Measurements from ENCODE around the gene PCDHA2.
"Not testable (repeated sequence)": the region's sequence is repeated elsewhere in the genome, so short reads cannot be mapped to it uniquely, and the experiment has no call there.

Gene PCDHA2

DNA sequence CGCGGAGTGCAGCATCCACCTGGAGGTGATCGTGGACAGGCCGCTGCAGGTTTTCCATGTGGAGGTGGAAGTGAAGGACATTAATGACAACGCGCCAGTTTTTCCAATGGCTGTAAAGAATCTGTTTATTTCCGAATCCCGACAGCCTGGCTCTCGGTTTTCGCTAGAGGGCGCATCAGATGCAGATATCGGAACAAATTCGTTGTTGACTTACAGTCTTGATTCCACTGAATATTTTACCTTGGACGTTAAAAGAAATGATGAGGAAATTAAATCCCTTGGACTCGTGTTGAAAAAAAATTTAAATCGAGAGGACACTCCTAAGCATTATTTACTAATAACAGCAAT lies 6.8 kb downstream of the PCDHA2 start:
- Mint-ChIP-seq H3K9me3 (peaks cover 8 to 9% of the 10 kb centered on the region in 2 donors), H3K4me3 (no peak overlapping the region), H3K27me3 (peaks cover 19 to 24% of the 10 kb centered on the region in 2 donors), H3K36me3 (peaks cover 0 to 2% of the 10 kb centered on the region in 2 donors), H3K27ac (no peak overlapping the region), H3K4me1 (no peaks in the 10 kb centered on the region)
- DNase-seq: no peak
- no peak for ATAC-seq (replicated peaks)

GRCh38 chr5:140802381-140802780 lies 7.7 kb downstream of the PCDHA2 start:
- not testable (repeated sequence) for H3K27ac Mint-ChIP-seq; H3K4me1 Mint-ChIP-seq; DNase-seq; H3K36me3 Mint-ChIP-seq; ATAC-seq (replicated peaks); H3K4me3 Mint-ChIP-seq
- Mint-ChIP-seq H3K27me3 (peaks cover 23 to 31% of the 10 kb centered on the region in 2 donors), H3K9me3 (peaks cover 9 to 10% of the 10 kb centered on the region in 2 donors)

DNA sequence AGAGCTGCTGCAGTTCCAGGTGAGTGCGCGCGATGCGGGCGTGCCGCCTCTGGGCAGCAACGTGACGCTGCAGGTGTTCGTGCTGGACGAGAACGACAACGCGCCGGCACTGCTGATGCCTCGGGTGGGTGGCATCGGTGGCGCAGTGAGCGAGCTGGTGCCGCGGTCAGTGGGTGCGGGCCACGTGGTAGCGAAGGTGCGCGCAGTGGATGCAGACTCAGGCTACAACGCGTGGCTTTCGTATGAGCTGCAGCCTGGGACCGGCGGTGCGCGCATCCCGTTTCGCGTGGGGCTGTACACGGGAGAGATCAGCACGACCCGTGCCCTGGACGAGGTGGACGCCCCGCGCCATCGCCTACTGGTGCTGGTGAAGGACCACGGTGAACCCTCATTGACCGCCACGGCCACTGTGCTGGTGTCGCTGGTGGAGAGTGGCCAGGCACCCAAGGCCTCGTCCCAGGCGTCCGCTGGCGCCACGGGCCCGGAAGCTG lies 8.2 kb downstream of the PCDHA2 start:
- Mint-ChIP-seq H3K27ac (peak overlapping the region; percentile 25), H3K27me3 (peaks cover 23 to 36% of the 10 kb centered on the region in 2 donors), H3K36me3 (peaks cover 0 to 2% of the 10 kb centered on the region in 2 donors), H3K4me1 (no peaks in the 10 kb centered on the region), H3K9me3 (peaks cover 9 to 10% of the 10 kb centered on the region in 2 donors), H3K4me3 (no peak overlapping the region)
- no peak for ATAC-seq (replicated peaks)
- no peak for DNase-seq

DNA sequence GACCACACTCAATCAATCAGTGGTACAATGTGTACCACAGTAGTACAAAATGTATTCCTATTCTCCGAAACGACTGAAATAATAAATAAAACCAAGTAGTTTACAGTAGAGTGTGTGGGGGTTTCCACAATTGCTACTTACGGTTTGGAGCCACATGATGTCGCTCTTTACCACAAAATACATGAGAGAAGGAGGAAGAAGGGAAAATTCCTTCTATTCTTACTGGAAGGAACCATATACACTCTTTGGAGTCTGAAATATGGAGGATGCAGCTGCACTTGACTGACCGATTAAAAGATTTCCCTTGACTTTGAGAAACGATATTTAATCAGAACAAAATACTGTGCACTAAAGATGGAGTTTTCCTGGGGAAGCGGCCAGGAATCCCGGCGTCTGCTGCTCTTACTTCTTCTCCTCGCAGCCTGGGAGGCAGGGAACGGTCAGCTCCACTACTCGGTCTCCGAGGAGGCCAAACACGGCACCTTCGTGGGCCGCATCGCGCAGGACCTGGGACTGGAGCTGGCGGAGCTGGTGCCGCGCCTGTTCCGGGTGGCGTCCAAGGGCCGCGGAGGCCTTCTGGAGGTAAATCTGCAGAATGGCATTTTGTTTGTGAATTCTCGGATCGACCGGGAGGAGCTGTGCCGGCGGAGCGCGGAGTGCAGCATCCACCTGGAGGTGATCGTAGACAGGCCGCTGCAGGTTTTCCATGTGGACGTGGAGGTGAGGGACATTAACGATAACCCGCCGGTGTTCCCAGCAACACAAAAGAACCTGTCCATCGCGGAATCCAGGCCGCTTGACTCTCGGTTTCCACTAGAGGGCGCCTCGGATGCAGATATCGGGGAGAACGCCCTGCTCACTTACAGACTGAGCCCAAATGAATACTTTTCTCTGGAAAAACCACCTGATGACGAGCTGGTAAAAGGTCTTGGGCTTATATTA lies 12.5 kb downstream of the PCDHA2 start, which contains the start of gene PCDHA4:
TSS of gene PCDHA4 (plus strand) at position 235 of the 942 bp plus-strand sequence.
- H3K4me3 Mint-ChIP-seq: peak within 1 kb of the TSS in 1 of 2 donors; percentile 10
- no peak within 1 kb of the TSS for H3K27ac Mint-ChIP-seq
- no peak for DNase-seq
- peaks cover 2 to 3% of the 10 kb centered on the region in 2 donors for H3K36me3 Mint-ChIP-seq
- ATAC-seq (replicated peaks): no peak
- H3K27me3 Mint-ChIP-seq: peaks cover 18 to 36% of the 10 kb centered on the region in 2 donors
- peaks cover 15 to 21% of the 10 kb centered on the region in 2 donors for H3K9me3 Mint-ChIP-seq
- no peaks in the 10 kb centered on the region for H3K4me1 Mint-ChIP-seq

- DNase-seq; H3K36me3 Mint-ChIP-seq; H3K4me3 Mint-ChIP-seq; ATAC-seq (replicated peaks); H3K4me1 Mint-ChIP-seq; H3K27ac Mint-ChIP-seq: not testable (repeated sequence)
- peaks cover 28 to 36% of the 10 kb centered on the region in 2 donors for H3K27me3 Mint-ChIP-seq
- peaks cover 23% of the 10 kb centered on the region in 2 donors for H3K9me3 Mint-ChIP-seq
These were observed 13.7 kb downstream of the PCDHA2 start for GRCh38 chr5:140808241-140808888.

DNA sequence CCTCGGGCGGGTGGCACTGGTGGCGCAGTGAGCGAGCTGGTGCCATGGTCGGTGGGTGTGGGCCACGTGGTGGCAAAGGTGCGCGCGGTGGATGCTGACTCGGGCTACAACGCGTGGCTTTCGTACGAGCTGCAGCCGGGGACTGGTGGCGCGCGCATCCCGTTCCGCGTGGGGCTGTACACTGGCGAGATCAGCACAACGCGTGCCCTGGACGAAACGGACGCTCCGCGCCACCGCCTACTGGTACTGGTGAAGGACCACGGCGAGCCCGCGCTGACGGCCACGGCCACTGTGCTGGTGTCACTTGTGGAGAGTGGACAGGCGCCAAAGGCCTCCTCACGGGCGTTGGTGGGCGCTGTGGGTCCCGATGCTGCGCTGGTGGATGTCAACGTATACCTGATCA lies 14.2 kb downstream of the PCDHA2 start:
- H3K9me3 Mint-ChIP-seq: peaks cover 22 to 23% of the 10 kb centered on the region in 2 donors
- H3K4me1 Mint-ChIP-seq: no peaks in the 10 kb centered on the region
- peaks cover 26 to 33% of the 10 kb centered on the region in 2 donors for H3K27me3 Mint-ChIP-seq
- peaks cover 2 to 3% of the 10 kb centered on the region in 2 donors for H3K36me3 Mint-ChIP-seq
- H3K27ac Mint-ChIP-seq: no peak overlapping the region
- DNase-seq (no peak), ATAC-seq (replicated peaks) (no peak)
- H3K4me3 Mint-ChIP-seq: no peak overlapping the region

DNA sequence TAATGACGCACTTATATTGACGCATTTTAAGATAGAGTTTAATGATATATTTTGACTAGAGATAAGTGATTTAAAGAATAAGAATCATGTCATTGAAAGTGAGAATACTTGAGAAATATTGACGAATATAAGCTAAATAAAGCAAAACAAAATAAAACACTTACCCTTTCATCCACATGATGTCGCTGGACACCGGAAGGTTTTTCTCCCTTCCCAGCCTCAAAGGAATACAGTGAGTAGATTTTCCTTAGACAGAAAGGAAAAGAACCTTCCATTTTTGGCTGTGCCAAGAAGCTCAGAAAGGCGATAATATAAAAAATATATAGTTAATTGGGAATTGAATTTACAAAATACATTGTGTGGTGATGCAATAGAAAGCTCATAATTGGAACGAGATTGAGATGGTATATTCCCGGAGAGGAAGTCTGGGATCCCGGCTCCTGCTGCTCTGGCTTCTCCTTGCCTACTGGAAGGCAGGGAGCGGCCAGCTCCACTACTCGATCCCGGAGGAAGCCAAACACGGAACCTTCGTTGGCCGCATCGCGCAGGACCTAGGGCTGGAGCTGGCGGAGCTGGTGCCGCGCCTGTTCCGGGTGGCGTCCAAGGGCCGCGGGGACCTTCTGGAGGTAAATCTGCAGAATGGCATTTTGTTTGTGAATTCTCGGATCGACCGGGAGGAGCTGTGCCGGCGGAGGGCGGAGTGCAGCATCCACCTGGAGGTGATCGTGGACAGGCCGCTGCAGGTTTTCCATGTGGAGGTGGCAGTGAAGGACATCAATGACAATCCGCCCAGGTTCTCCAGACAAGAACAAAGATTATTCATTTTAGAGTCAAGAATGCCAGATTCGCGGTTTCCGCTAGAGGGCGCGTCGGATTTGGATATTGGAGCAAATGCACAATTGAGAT lies 27.0 kb downstream of the PCDHA2 start, which contains the start of gene PCDHA5:
TSS of gene PCDHA5 (plus strand) at position 239 of the 906 bp plus-strand sequence.
- peaks cover 4 to 8% of the 10 kb centered on the region in 2 donors for H3K9me3 Mint-ChIP-seq
- ATAC-seq (replicated peaks) (no peak), DNase-seq (no peak)
- H3K36me3 Mint-ChIP-seq: peaks cover 0 to 4% of the 10 kb centered on the region in 2 donors
- no peak within 1 kb of the TSS for H3K4me3 Mint-ChIP-seq
- no peak within 1 kb of the TSS for H3K27ac Mint-ChIP-seq
- H3K4me1 Mint-ChIP-seq: no peaks in the 10 kb centered on the region
- H3K27me3 Mint-ChIP-seq: peaks cover 10 to 20% of the 10 kb centered on the region in 2 donors

DNA sequence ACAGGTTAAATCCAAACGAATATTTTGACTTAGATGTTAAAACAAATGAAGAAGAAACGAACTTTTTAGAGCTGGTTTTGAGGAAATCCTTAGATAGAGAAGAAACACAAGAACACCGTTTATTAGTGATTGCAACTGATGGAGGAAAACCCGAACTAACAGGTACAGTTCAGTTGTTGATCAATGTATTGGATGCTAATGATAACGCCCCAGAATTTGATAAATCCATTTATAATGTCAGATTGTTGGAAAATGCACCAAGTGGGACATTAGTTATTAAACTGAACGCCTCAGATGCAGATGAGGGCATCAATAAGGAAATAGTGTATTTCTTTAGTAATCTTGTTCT lies 27.6 kb downstream of the PCDHA2 start:
- no peaks in the 10 kb centered on the region for H3K4me1 Mint-ChIP-seq
- H3K27me3 Mint-ChIP-seq: peaks cover 16 to 24% of the 10 kb centered on the region in 2 donors
- DNase-seq: no peak
- H3K9me3 Mint-ChIP-seq: peaks cover 6 to 11% of the 10 kb centered on the region in 2 donors
- peaks cover 2 to 4% of the 10 kb centered on the region in 2 donors for H3K36me3 Mint-ChIP-seq
- ATAC-seq (replicated peaks): no peak
- no peak overlapping the region for H3K27ac Mint-ChIP-seq
- no peak overlapping the region for H3K4me3 Mint-ChIP-seq

- H3K4me1 Mint-ChIP-seq; H3K27ac Mint-ChIP-seq; H3K36me3 Mint-ChIP-seq; H3K4me3 Mint-ChIP-seq; ATAC-seq (replicated peaks); DNase-seq: not testable (repeated sequence)
- H3K27me3 Mint-ChIP-seq: peaks cover 20 to 27% of the 10 kb centered on the region in 2 donors
- H3K9me3 Mint-ChIP-seq: peaks cover 6 to 11% of the 10 kb centered on the region in 2 donors
These were observed 28.3 kb downstream of the PCDHA2 start for GRCh38 chr5:140822969-140823368.

DNA sequence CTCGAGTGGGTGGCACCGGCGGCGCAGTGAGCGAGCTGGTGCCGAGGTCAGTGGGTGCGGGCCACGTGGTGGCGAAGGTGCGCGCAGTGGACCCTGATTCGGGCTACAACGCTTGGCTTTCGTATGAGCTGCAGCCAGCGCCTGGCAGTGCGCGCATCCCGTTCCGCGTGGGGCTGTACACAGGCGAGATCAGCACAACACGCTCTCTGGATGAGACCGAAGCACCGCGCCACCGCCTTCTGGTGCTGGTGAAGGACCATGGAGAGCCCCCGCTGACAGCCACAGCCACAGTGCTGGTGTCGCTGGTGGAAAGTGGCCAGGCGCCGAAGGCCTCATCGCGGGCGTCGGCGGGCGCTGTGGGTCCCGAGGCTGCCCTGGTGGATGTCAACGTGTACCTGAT lies 28.8 kb downstream of the PCDHA2 start:
- peaks cover 25 to 30% of the 10 kb centered on the region in 2 donors for H3K27me3 Mint-ChIP-seq
- H3K36me3 Mint-ChIP-seq: peaks cover 2 to 6% of the 10 kb centered on the region in 2 donors
- no peaks in the 10 kb centered on the region for H3K4me1 Mint-ChIP-seq
- no peak overlapping the region for H3K27ac Mint-ChIP-seq
- no peak overlapping the region for H3K4me3 Mint-ChIP-seq
- H3K9me3 Mint-ChIP-seq: peaks cover 7 to 11% of the 10 kb centered on the region in 2 donors
- DNase-seq: no peak
- no peak for ATAC-seq (replicated peaks)

- no peak within 1 kb of the TSS for H3K4me3 Mint-ChIP-seq
- H3K27me3 Mint-ChIP-seq: peaks cover 26 to 43% of the 10 kb centered on the region in 2 donors
- H3K9me3 Mint-ChIP-seq: peaks cover 9% of the 10 kb centered on the region in 2 donors
- H3K36me3 Mint-ChIP-seq: peaks cover 2 to 5% of the 10 kb centered on the region in 2 donors
- H3K4me1 Mint-ChIP-seq: no peaks in the 10 kb centered on the region
- no peak for DNase-seq
- H3K27ac Mint-ChIP-seq: peak within 1 kb of the TSS; percentile 56
- ATAC-seq (replicated peaks): no peak
These were observed 33.2 kb downstream of the PCDHA2 start, which contains the start of gene PCDHA6 for GRCh38 chr5:140827704-140828361. TSS of gene PCDHA6 (plus strand) at chr5:140827960. CDS start at chr5:140828092, 132 bp downstream.

GRCh38 chr5:140828362-140828737 lies 33.7 kb downstream of the PCDHA2 start:
- no peak overlapping the region for H3K4me3 Mint-ChIP-seq
- ATAC-seq (replicated peaks) (no peak), DNase-seq (no peak)
- peaks cover 12% of the 10 kb centered on the region in 2 donors for H3K9me3 Mint-ChIP-seq
- peak overlapping the region; percentile 56 for H3K27ac Mint-ChIP-seq
- H3K4me1 Mint-ChIP-seq: no peaks in the 10 kb centered on the region
- peaks cover 30 to 46% of the 10 kb centered on the region in 2 donors for H3K27me3 Mint-ChIP-seq
- H3K36me3 Mint-ChIP-seq: peaks cover 5% of the 10 kb centered on the region in 2 donors
